T-helper 2 cell (primary cell): ENCODE measurements around the gene KCNIP3.

Experiments
- DNase-seq, 5 experiments: peaks; one replicate each; pipeline versions ENCODE4 v3.0.0 to v3.0.0-alpha.2; 2012 to 2022

Gene KCNIP3

DNA sequence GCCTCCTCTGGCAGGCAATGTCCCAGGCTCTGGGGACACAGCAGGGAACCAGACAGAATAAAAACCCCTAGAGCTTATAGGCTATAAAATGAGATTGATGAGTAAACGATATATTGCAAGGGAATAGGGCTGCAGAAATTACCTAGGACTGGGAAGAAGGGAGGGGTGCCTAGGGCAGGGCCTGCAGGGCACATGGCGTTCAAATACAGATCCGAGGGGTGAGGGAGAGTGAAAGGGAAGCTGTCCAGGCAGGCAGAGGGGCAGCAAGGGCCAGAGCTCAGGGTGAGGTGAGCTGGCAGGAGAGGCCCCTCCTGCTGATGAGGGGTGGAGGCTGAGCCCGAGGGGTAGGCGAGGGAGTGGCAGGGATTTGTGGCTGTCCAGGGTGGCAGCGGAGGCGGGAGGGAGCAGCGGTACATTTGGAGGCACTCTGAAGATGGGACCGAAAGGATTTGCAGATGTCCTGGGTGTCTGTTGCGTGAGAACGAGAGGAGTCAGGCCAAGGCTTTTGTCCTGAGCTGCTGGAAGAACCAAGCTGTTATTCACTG lies 33.7 kb downstream of the KCNIP3 start:
- DNase-seq, result no peak

DNA sequence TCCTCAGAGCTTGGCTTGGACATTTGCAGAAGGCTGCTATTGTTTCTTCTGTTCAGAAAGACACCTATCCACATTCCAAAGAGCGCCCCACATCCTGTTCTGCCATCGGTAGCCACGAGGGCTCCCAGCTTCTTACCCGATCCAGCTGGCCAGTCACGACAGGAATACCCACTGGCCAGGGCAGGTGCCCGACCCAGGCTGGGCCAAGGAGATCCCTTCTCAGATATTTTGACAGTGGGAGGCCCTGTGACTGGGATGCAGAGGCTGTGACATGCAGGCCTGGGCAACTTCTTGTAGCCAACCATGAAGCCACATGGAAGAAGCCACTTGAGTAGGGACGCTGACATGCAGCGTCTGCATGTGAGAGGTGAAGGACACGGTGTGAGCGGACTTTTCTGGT lies 34.5 kb downstream of the KCNIP3 start:
- DNase-seq, result no peak

DNA sequence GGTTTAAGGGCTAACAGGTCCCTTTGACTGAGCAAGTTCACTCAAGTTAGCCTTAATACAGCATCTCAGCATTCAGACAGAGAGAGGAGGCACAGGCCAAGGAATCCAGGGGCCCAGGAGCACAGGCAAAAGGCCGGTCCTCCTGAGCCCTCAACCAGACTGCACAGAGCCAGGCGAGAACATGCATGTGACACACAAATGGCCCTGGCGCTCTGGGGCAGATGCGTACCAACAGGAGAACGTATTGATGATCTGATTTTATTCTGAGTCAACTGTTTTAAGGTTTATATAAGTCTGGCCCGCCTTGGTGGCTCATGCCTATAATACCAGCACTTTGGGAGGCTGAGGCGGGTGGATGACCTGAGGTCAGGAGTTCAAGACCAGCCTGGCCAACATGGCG lies 34.9 kb downstream of the KCNIP3 start:
- no peak for DNase-seq

DNA sequence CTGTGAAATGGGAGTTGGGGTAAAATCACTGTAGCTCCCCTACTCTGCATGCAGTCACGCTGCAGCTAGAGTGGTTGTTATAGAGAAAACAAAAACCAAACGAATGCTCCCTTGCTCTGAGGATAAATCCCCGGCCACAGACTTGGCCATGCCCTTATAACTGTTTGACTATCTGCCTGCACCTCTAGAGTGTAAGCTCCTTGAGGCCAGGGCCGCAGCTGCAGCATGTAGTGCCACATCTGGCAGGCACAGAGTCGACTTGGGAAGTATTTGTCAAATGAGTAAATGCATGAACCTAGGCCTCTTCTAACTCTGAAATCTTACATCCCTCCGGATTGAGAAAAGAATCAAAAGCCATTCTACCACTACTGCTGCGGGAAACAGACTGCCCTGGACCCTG lies 35.9 kb downstream of the KCNIP3 start:
- no peak for DNase-seq

DNA sequence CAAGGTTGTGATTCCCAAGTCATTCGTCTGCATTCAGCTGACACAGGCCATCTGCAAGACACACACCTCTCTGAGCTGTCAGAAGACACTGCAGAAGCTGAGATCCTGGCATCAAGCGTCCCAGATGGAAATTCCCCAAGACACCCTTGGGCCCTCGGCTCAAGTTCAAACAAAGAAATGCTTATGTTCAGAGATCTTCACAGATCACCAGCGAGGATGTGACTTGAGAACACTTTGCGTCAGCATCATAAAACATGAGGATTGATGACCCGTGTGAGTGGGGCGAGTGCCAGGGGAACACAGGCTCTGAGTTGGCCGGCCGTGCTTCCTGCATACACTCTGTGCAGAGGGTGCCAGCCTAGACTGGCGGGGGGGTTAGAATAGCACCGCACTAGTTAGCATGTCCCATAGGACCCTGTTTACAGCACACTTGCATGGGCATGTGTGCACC lies 36.8 kb downstream of the KCNIP3 start:
- DNase-seq, result no peak

DNA sequence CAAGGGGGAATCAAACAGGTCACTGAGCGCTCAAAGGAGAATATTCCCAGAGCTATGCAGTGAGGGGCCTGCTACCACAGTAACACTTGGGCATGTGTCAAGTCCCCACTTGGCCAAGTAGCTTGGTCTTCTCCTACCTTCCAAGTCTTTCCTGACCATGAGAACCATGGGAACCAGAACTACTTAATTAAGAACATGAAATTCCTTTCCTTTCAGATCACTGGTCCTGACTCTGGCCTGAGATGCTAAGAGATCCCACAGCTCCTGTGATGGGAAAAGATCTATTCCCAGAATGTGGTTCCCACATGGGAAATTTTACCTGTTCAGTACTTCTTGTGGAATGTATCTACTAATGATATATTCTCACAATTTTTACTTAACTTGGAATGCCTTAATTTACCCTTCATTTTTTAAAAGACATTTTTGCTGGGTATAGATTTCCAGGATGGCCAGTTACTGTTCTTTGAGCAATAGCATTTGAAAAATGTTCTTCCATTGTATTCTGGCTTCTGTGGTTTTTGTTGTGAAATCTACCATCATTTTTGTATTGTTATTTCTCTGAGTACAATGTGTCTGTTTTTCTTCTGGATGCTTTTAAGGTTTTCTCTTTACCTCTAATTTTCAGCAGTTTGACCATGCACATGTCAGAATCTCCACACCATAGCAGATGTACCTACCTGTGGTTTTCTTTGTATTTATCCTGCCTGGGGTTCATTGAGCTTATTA lies 37.9 kb downstream of the KCNIP3 start:
- DNase-seq, result no peak

DNA sequence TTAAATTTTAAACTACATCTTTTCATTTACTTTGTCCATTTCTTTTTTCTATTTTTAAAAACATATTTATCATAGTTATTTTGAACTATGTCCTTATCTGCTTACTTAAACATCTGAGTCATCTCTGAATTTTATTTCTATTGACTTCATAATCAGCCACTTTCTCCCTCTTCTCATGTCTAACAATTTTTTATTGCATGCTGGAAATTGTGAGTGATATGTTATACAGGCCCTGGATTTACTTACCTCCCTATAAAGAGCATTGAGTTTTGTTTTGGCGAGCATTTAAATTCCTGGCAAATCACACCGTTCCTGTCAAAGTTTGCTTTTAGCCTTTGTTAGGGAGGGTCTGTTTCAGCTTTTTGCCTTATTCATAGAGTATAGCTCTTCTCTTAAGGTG lies 39.3 kb downstream of the KCNIP3 start:
- DNase-seq, result no peak

DNA sequence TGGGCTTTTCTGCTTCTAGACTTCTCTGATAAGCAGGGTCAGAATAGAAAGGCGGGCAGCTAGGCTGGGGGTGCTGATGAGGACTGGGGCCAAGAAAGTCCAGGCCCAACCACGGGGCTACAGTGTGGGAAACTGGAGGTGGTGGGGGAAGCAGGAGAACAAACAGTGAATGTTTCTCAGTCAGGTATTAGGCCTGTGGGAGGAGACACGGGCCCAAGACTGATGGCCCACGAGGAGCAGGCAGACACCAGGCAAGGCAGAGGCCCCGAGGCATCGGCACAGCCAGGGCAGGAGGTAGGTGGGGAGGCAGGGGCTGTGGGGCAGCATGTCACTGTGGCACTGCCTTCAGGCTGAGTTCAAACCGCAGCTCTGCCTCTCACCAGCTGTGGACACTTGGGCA lies 40.7 kb downstream of the KCNIP3 start:
- no peak for DNase-seq

DNA sequence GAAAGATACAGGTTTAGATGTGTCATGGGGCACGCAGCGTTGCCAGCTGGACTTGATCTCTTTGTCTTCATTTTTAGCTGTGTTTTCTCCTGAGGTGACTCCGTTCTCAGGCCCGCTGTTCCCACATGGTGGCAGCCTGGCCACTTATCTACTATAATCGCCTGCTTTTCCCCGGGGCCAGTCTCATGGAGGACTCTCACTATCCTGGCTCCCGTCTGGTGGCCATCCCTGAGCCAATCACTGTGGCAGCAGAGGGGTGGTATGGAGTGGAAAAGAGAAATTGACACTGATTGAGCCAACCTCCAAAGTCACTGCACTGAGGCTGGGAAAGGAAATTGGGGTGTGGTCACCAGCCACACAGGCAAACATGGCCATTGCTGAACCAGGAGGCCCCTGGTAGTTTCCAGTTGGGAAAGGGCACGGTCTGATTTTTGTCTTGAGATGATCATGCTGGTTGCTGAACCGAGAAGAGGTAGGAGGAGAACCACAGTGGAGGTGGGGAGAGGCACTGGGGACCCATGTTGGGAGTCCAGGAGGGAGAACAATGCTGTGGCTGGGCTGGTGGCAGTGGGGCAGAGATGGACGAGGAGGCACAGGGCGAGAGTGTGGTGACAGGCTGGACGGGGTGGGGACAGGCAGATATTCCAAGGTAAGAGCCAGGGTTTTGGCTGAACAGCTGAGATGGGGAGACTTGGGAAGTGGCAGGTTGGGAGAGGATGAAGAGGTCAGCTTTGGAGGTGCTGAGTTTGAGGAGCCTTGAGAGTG lies 45.6 kb downstream of the KCNIP3 start:
- DNase-seq, result no peak

DNA sequence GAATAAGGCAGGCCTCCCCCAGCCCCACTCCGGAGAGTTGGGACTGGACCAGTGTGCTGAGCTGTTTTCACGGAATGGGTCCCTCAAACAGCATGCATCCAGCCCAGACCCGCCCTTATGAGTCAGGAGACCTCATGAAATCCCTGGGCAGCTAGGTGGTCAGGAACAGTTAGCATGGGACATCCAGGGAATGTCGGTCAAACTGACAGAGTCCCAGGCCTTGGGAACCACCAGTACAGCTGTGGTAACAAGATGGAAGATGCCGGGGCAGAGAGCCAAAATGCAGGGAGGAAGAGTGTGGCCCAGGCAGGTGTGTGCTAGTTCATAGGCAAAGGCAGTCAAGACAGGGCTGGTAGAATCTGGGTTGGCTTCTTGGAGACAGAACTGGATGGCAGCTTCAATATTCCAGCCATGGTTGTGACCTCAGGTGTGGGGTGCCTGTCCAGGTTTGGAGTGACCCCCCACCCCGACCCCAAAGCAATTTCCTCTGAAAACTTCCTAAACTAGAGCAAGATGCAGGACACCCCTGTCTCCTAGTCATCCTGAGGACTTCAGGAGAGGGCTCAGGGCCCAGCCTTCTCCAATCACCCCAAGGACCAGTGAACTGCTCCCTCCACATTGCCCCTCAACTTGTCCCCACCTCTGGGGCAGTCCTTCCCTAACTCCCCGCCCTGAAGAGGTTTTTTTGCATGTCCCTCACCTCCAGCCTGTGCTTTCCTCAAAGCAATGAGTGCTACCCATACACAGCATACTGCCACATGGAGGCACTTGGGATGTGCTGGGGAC lies 46.5 kb downstream of the KCNIP3 start:
- DNase-seq, result no peak

DNA sequence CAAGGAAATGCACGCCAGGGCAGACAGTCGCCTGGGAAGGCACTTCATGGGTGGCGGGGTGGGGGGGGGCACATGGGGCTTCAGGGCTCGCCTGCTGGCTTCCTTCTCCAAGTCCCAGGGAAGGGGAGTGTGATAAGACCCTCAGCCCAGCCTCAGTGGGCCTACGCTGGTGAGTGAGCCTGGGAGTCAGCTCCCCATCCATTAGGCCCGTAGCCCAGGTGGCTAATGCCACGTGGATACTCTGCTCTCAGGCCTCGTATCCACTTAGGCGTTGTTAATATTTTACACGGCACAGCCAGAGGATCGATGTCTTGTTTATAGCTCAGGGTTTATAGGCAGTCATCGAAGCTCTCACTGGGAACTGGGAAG lies 47.1 kb downstream of the KCNIP3 start:
- DNase-seq, result no peak

DNA sequence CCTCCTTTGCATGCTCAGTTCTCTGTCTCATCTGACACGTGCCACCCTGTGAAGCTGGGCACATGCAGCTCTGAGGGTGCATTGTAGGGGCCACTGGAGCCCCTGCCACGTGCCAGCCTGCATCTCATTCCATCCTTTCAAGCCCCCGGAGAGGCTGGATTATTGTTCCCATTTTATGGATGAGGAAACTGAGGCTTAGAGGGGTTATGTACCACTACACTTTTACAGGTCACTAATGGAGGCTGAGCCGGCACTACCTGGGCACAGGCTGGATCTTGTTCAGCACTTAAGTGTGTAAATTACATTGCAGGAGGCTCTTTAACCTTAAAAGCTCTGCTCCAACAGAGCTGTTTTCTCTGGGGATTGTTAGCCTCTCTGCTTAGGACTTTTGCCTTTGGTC lies 47.5 kb downstream of the KCNIP3 start:
- no peak for DNase-seq

DNA sequence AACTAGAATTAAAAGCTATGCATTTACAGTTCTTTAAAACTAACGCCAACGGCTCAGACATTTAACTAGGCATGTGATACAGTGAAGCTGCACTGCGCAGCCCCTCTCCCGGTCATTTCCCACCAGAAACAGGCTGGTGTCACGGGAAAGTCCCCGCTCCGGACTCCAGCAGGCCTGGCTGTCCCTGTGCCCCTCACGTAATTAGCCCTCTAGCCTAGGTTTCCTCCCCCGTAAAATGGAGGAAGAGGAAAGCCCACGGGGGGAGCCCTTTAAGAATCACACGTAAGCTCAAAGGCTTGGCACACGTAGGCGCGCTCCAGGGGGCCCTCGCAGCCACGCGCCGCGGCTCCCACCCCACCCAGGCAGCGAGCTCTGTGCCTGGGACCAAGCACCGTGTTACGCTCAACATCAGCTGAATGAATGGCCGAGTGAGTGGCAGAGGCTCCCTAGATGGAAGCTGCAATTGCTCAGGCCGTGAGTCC lies 48.0 kb downstream of the KCNIP3 start:
- no peak for DNase-seq

DNA sequence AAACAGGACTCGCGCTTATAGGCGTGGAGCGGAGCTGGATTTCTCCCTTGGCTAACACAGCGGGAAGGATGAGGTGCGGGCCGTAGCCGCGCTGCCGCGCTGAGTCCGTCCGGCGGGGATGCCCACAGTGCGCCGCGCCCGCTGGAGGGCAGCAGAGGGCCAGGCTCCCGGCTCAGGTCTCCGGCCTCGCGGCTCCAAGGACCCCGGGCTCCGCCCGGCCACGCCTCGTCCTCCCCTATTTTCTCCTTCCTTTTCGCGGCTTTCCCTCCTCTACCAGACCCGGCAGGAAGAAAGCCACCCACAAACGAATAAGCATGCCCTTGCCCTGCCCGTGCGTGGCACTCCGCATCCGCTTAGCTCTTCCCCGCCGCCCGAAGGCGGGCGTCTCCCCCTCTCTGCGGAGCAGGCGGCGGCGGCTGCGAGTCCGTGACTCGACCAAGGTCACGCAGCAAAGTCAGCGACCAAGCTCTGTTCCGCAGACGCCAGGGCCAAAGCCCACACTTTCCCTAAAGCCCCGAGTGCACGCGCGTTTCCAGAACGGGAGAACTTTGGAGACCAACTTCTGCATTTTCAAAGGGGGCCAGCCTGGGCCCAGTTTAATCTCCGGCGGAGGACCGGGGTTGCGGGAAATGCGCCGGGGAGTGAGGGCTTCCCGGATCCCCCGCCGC lies 48.5 kb downstream of the KCNIP3 start:
- DNase-seq, result peak in 3 of 5 experiments; percentile 25 to 52 (median 46)

DNA sequence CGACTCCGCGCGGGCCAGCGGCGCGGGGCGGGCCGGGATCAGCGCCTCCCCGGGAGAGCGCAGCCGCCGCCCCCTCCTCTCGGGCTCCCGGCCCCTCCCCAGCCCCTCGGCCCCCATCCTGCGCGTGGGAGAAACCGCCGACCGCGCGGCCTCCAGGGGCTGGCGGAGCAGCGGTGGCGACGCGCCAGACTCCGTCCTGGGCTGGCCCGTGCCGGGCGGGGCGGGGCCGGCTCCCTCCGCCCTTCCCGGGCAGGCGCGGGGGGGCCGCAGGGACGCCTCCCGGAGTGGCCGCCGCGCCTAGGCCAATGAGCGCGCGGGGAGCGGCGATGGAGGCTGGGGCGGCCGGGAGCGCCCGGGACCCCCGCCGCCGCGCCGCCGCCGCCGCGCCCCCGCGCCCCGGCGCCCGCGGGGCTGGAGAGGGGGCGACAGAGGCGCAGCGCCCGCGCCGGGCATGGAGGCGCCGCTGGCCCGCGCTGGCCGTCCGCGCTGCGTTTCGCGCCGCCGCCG lies 49.1 kb downstream of the KCNIP3 start:
- DNase-seq, result peak in 1 of 5 experiments; percentile 5

DNA sequence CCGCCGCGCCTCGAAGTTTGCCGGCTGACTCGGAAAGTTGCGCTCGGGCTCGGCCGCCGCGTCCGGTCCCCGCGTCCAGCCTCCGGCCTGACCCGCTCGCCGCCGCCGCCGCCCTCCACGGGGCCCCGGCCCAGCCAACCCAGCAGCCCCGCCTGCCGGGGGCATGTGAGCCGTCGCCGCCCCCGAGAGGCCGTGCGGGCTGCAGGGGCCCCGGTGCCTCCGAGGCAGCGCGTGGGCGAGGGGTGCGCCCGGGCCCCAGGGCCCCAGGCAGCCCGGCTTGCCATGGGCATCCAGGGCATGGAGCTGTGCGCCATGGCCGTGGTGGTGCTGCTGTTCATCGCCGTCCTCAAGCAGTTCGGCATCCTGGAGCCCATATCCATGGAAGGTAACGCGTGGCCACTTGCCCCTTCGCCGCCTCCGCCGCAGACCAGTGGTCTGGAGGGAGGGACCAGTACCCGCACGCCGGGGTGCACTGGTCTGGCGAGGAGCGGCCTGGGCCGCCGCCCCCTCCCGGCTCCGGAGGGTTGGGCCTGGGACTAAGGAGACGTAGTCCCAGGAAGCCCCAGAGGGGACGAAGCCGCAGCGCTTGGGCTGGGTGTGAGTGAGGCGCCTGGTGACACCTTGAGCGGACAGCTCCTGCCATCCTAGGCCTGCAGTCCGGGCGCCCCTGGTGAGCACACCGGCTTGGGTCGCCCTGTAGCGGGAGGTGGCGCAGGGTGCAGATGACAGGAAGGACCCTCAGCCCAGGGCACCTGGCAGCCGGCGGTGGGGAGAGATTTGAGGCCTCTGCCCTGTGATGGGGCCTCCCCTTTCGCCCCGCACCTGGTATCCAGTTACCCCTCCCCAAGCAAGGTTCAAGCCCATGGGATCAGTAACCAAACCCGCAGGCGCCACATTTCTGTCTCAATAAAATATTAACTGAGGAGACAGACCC lies 49.9 kb downstream of the KCNIP3 start:
- no peak for DNase-seq

DNA sequence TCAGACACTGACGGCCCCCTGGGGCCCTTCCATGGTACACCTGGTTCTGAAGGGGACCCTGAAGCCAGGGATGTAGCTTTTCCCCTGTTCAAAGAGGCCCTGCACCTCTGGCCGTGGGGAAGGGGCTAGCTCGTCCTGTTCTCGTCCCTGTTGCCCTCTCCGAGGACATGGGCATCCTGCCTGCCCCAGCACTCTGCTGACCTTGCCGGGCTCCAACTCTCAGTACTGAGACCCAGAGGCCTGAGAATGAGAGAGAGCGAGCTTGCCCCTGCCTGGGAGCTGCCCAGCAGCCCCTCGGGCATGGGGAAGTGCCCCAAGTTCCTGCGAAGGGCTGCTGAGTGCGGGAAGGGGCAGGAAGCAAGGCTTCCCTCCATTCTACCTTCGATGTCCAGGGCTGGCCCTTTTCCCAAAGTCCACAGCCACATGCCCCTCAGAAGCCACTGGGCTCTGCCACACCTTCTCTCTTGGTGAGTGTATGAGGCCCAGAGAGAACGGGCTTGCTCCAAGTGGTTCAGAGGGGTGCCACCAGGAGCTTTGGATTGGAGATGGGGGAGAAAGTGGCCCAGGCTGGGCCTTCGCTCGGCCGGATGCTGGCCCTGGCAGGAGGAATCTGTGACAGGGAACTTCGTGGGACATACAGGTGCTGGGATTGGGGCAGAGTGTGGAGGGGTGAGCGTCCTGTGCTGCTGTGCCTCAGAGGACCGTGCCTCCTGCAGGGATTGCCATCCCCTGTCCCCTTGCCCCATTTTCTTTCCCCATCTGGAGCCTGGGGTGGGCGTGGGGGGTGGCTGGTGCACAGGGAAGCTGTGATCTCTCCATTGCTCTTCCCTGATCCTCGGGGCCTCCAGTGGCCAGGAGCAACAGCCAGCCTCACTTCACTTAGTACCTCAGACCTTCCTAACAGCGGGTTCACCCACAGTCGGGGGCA lies 50.8 kb downstream of the KCNIP3 start:
- DNase-seq, result no peak

DNA sequence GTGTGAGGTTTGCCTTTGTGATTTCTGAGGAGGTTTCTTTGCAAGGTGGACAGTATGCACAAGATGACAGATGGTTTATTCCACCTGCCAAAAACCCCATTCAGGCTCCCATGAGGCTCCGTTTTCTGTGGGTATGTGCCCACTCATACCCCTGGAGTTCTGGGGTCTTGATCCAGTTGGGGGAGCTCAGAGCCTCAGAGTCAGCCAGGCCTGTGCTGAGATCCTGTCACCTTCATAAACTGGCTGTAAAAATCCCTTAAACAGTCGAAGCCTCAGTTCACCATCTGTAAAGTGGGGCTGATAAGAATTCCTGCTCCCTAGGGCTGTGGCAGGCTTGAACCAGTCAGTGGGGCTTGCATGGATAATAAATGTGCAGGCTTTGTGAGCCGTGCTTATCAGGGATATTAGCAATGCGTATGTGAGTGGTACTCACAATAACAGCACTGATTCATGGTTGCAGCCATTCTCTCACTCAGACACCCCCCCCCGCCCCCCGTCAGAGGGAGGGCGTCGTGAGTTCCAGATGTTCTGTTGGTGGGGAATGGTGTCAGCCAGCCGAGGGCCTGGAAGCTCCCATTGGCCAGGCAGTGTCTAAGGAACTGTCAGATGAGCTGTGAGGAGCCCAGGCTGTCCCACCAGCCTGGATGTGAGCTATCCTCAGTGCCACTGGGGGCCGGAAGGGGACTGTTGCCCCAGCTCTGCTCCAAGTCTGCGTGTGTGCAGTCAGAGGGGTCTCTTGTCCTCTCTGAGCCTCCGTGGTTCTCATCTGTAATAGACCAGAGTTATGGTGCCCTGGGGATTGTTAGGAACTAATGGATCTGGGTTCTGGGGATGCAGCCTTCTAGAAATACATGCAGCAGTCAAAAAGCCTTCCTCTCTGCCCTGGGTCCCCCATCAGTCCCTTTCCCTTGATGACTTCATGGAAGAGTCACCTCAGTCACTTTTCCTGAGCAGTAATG lies 51.7 kb downstream of the KCNIP3 start:
- no peak for DNase-seq
